MM.1S (cell line): Measurements from ENCODE around the gene ID1.

Experiments used
- CTCF ChIP-seq: fragments of 300-600 bp; sonication (generic); IDR thresholded peaks from 2 replicates; pipeline ENCODE4 v1.5.1; 2016; ENCODE audit warnings: antibody characterized with exemption, low read length, mixed read lengths
- EZH2 ChIP-seq: fragments of 300-600 bp; sonication (generic); optimal IDR thresholded peaks from 2 replicates; pipeline ENCODE3; 2017; ENCODE audit warnings: low read depth, mild to moderate bottlenecking, antibody characterized with exemption, low read length, mixed read lengths

GRCh38 chr20:31562241-31562640 lies 42.8 kb upstream of the ID1 start:
- TF ChIP-seq CTCF (no peak), EZH2 (no peak)
